CD4-positive, alpha-beta T cell treated with Interleukin-1 beta for 1 hour (primary cell): ENCODE measurements around the gene TCF21.
"Not testable (repeated sequence)": the region's sequence is repeated elsewhere in the genome, so short reads cannot be mapped to it uniquely, and the experiment has no call there.

ENCODE experiments used
- DNase-seq, 2 donors: peaks; one replicate each; pipeline ENCODE4 v3.0.0-alpha.2; 2020 to 2022

Gene TCF21

GRCh38 chr6:133888929-133889556, at the start of gene TCF21:
Gene TCF21, plus strand, starts transcription at chr6:133889113. Its CDS starts 285 bp downstream, at chr6:133889398.
- no peak for DNase-seq

- no peak for DNase-seq
These were observed 47.7 kb upstream of the TCF21 start for GRCh38 chr6:133841176-133841575.

- no peak for DNase-seq
These were observed 45.8 kb upstream of the TCF21 start for GRCh38 chr6:133843098-133843497.

- no peak for DNase-seq
These were observed 44.2 kb upstream of the TCF21 start for GRCh38 chr6:133844709-133845108.

GRCh38 chr6:133854041-133854363, 34.9 kb upstream of the TCF21 start:
- no peak for DNase-seq

GRCh38 chr6:133854364-133855275, 34.3 kb upstream of the TCF21 start:
- DNase-seq = no peak

- no peak for DNase-seq
These were observed 33.5 kb upstream of the TCF21 start for GRCh38 chr6:133855276-133855990.

GRCh38 chr6:133855991-133856370, 32.9 kb upstream of the TCF21 start:
- no peak for DNase-seq

- no peak for DNase-seq
These were observed 32.0 kb upstream of the TCF21 start for GRCh38 chr6:133856911-133857310.

- no peak for DNase-seq
These were observed 31.2 kb upstream of the TCF21 start for GRCh38 chr6:133857696-133858095.

GRCh38 chr6:133861337-133861736, 27.6 kb upstream of the TCF21 start:
- DNase-seq = not testable (repeated sequence)

GRCh38 chr6:133863228-133863627, 25.7 kb upstream of the TCF21 start:
- no peak for DNase-seq

- DNase-seq = no peak
These were observed 23.2 kb upstream of the TCF21 start for GRCh38 chr6:133865680-133866079.

GRCh38 chr6:133871131-133871530, 17.8 kb upstream of the TCF21 start:
- DNase-seq = no peak

- no peak for DNase-seq
These were observed 15.4 kb upstream of the TCF21 start for GRCh38 chr6:133873538-133873937.

GRCh38 chr6:133877116-133877515, 11.8 kb upstream of the TCF21 start:
- no peak for DNase-seq

GRCh38 chr6:133880006-133880405, 8.9 kb upstream of the TCF21 start:
- no peak for DNase-seq

GRCh38 chr6:133880896-133881295, 8.0 kb upstream of the TCF21 start:
- DNase-seq = no peak

GRCh38 chr6:133886104-133886775, 2.7 kb upstream of the TCF21 start:
- no peak for DNase-seq

- DNase-seq = no peak
These were observed 1.6 kb upstream of the TCF21 start for GRCh38 chr6:133887156-133887879.

- no peak for DNase-seq
These were observed 1.1 kb upstream of the TCF21 start for GRCh38 chr6:133887880-133888230.

- DNase-seq = no peak
These were observed 867 bp downstream of the TCF21 start for GRCh38 chr6:133889557-133890403.
